WTC11 (cell line): ENCODE measurements around the gene PPP3R1. TPM values are rescaled to one million over a fixed set of nuclear protein-coding genes. Genes with fewer than 3 reads are reported as not detected.

Experiments
- ATAC-seq: fragments of 200-7000 bp; cut with Tn5 transposase; 2 replicates; pipeline ENCODE4 v1.10.0; 2021; ENCODE audit warnings: mild to moderate bottlenecking, moderate library complexity
- CTCF ChIA-PET: fragments of 300-600 bp; sonication (Branson Sonifier 250); formaldehyde crosslinking; loops from one replicate; lab custom pipeline; 2021; ENCODE audit warnings: antibody characterized with exemption; lab: Charles Lee
- POLR2A ChIA-PET: fragments of 350-600 bp; sonication (Branson Sonifier 250); formaldehyde crosslinking; loops from one replicate; lab custom pipeline; 2021; ENCODE audit warnings: antibody characterized with exemption; lab: Charles Lee
- DNase-seq: peaks from one replicate; pipeline ENCODE4 v3.0.0; 2021; ENCODE audit warnings: low spot score
- H3K27ac Mint-ChIP-seq: 2 replicates; pipeline ENCODE4 v1.8.0; 2021; ENCODE audit warnings: mixed read lengths
- H3K27me3 Mint-ChIP-seq: 2 replicates; pipeline ENCODE4 v1.8.0; 2021; ENCODE audit warnings: low read depth, mild to moderate bottlenecking, moderate library complexity, mixed read lengths
- H3K36me3 Mint-ChIP-seq: 2 replicates; pipeline ENCODE4 v1.8.0; 2021; ENCODE audit warnings: mixed read lengths
- H3K4me1 Mint-ChIP-seq: 2 replicates; pipeline ENCODE4 v1.8.0; 2022; ENCODE audit warnings: mixed read lengths
- H3K4me3 Mint-ChIP-seq: 2 replicates; pipeline ENCODE4 v1.8.0; 2021; ENCODE audit warnings: mild to moderate bottlenecking, moderate library complexity, mixed read lengths
- H3K9me3 Mint-ChIP-seq: 2 replicates; pipeline ENCODE4 v1.8.0; 2021; ENCODE audit warnings: mixed read lengths
- ATF2 ChIP-seq: sonication (generic); formaldehyde crosslinking; IDR thresholded peaks from 2 replicates; pipeline ENCODE4 v1.8.1; 2022; ENCODE audit warnings: low read depth, missing genetic modification reagents, borderline replicate concordance
- CTCF ChIP-seq: fragments of 200-600 bp; IDR thresholded peaks from 2 replicates; pipeline ENCODE4 v1.8.0; 2022; ENCODE audit warnings: antibody characterized with exemption
- ETV6 ChIP-seq: sonication (generic); formaldehyde crosslinking; IDR thresholded peaks from 2 replicates; pipeline ENCODE4 v1.8.1; 2022; ENCODE audit warnings: mild to moderate bottlenecking, missing genetic modification reagents
- FOXK1 ChIP-seq: sonication (generic); formaldehyde crosslinking; IDR thresholded peaks from 2 replicates; pipeline ENCODE4 v1.8.0; 2022; ENCODE audit warnings: mild to moderate bottlenecking, moderate library complexity, missing genetic modification reagents
- HMGA2 ChIP-seq: fragments of 250-450 bp; sonication (Bioruptor Pico); IDR thresholded peaks from 2 replicates; pipeline ENCODE4 v1.4.0; 2021; ENCODE audit warnings: mild to moderate bottlenecking, moderate library complexity
- HMGXB4 ChIP-seq: sonication (generic); formaldehyde crosslinking; IDR thresholded peaks from 2 replicates; pipeline ENCODE4 v1.8.1; 2023; ENCODE audit warnings: mild to moderate bottlenecking, moderate library complexity, missing genetic modification reagents
- IRF2 ChIP-seq: sonication (generic); formaldehyde crosslinking; IDR thresholded peaks from 2 replicates; pipeline ENCODE4 v1.8.0; 2022; ENCODE audit warnings: low read depth, missing genetic modification reagents, borderline replicate concordance
- JUN ChIP-seq: sonication (generic); formaldehyde crosslinking; IDR thresholded peaks from 2 replicates; pipeline ENCODE4 v1.8.0; 2023; ENCODE audit warnings: mild to moderate bottlenecking, missing genetic modification reagents
- MLX ChIP-seq: sonication (generic); formaldehyde crosslinking; IDR thresholded peaks from 2 replicates; pipeline ENCODE4 v1.8.1; 2023; ENCODE audit warnings: mild to moderate bottlenecking, missing genetic modification reagents, moderate library complexity
- NFE2L1 ChIP-seq: sonication (generic); formaldehyde crosslinking; IDR thresholded peaks from 2 replicates; pipeline ENCODE4 v1.8.1; 2023; ENCODE audit warnings: missing genetic modification reagents
- NR1H2 ChIP-seq: sonication (generic); formaldehyde crosslinking; IDR thresholded peaks from 2 replicates; pipeline ENCODE4 v1.9.0; 2021; ENCODE audit warnings: mild to moderate bottlenecking, moderate library complexity, missing genetic modification reagents
- NR2C2 ChIP-seq: sonication (generic); formaldehyde crosslinking; IDR thresholded peaks from 2 replicates; pipeline ENCODE4 v1.8.0; 2022; ENCODE audit warnings: mild to moderate bottlenecking, missing genetic modification reagents
- OVOL2 ChIP-seq: fragments of 250-450 bp; sonication (Bioruptor Pico); IDR thresholded peaks from 2 replicates; pipeline ENCODE4 v1.9.0; 2021; ENCODE audit warnings: mild to moderate bottlenecking, borderline replicate concordance
- RELA ChIP-seq: sonication (generic); formaldehyde crosslinking; IDR thresholded peaks from 2 replicates; pipeline ENCODE4 v1.8.1; 2022; ENCODE audit warnings: missing genetic modification reagents, mild to moderate bottlenecking, borderline replicate concordance
- SMAD4 ChIP-seq: sonication (generic); formaldehyde crosslinking; IDR thresholded peaks from 2 replicates; pipeline ENCODE4 v1.8.0; 2022; ENCODE audit warnings: mild to moderate bottlenecking, missing genetic modification reagents
- TCF7 ChIP-seq: sonication (generic); formaldehyde crosslinking; IDR thresholded peaks from 2 replicates; pipeline ENCODE4 v1.8.0; 2022; ENCODE audit warnings: mild to moderate bottlenecking, low read depth, missing genetic modification reagents, moderate library complexity
- TEAD4 ChIP-seq: sonication (generic); formaldehyde crosslinking; IDR thresholded peaks from 2 replicates; pipeline ENCODE4 v1.8.0; 2022; ENCODE audit warnings: mild to moderate bottlenecking, missing genetic modification reagents
- TP53 ChIP-seq: sonication (generic); formaldehyde crosslinking; IDR thresholded peaks from 2 replicates; pipeline ENCODE4 v1.8.1; 2023; ENCODE audit warnings: mild to moderate bottlenecking, missing genetic modification reagents
- USF1 ChIP-seq: sonication (generic); formaldehyde crosslinking; IDR thresholded peaks from 2 replicates; pipeline ENCODE4 v1.8.0; 2022; ENCODE audit warnings: mild to moderate bottlenecking, missing genetic modification reagents
- ZNF232 ChIP-seq: sonication (generic); formaldehyde crosslinking; IDR thresholded peaks from 2 replicates; pipeline ENCODE4 v1.8.0; 2022; ENCODE audit warnings: mild to moderate bottlenecking, missing genetic modification reagents
- total RNA-seq: library from RNA; stranded (reverse); gene quantifications from 3 replicates; pipeline ENCODE4 v1.2.3, GENCODE V29; 2021

Gene PPP3R1
- total RNA-seq, 1 experiment from 2014 or later = 61.4 TPM

- H3K27ac Mint-ChIP-seq = no peak overlapping the region
- ChIA-PET CTCF (no interaction called here), POLR2A (no interaction called here)
- H3K9me3 Mint-ChIP-seq = no peaks in the 10 kb centered on the region
- peaks cover 10% of the 10 kb centered on the region for H3K4me1 Mint-ChIP-seq
- ATAC-seq (no peak), DNase-seq (no peak)
- H3K27me3 Mint-ChIP-seq = no peaks in the 10 kb centered on the region
- no peak overlapping the region for H3K4me3 Mint-ChIP-seq
- no peak for TF ChIP-seq ATF2 (CRISPR knock-in tag)
- no peak for TF ChIP-seq SMAD4 (CRISPR knock-in tag)
- TF ChIP-seq NFE2L1 (CRISPR knock-in tag) = no peak
- peaks cover 10% of the 10 kb centered on the region for H3K36me3 Mint-ChIP-seq
Observed at GRCh38 chr2:68188831-68189230, 63.5 kb downstream of the PPP3R1 start.

DNA sequence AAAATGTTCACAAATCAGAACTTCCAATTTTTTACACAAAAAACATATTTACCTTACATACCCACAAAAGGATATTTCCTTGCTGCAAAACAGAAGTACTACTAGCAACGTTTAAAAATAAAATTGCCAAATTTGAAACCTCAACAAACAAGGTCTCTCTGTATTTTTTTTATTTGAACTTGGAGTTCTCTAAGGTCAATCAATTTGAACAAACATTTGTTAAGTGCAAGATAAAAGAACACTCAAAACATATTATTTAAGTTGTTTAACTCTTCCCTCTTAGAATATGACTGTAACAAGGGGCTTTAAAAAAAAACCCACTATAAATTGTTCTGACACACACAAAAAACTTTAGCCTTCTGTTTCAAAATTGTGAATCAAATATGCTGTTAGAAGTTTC, 65.0 kb downstream of the PPP3R1 start:
- POLR2A ChIA-PET = no interaction called here

DNA sequence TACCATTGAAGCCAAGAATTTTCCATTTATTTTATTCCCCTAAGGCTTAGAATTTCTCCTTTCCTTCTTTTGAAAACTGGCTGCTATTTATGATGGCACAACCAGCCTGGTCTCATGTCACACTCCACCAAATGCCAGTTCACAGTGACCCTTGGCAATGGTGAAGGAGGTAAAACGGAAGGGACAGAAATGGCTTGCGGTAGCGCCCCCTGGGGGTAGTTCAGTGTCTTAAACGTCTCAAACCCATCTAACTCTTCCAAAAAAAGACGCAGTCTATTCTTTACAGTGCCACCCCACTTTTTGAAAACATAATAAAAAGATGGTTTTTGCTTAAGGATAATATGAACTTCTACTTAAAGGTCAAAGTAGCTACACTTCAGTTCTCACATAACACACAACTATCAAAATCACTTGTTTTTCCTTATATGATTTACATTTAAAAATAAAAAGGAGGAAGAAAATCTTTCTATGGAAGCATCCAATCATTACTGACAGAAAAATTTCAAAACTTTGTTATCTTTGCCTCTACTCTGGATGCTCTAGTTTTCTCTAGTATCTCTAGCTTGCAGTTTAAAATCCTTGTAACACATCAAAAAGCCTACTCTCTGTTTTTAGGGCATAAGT, 66.7 kb downstream of the PPP3R1 start:
- no peak for TF ChIP-seq HMGXB4
- peak; percentile 83 for TF ChIP-seq CTCF
- 0 out of 2 replicates have a peak, but pooled peaks have one; percentile 0 for TF ChIP-seq HMGA2 (CRISPR knock-in tag)
- CTCF ChIA-PET = interaction anchor here (0.6 to 1.7 kb wide), 4 partner anchors 10 to 119 kb away, joined by 3 to 5 read pairs (median 4); no protein-coding TSS in a partner anchor
- Mint-ChIP-seq H3K27me3 (no peaks in the 10 kb centered on the region), H3K4me3 (no peak overlapping the region), H3K27ac (no peak overlapping the region), H3K4me1 (peaks cover 5% of the 10 kb centered on the region), H3K36me3 (peaks cover 24% of the 10 kb centered on the region), H3K9me3 (no peaks in the 10 kb centered on the region)
- DNase-seq = peak; percentile 74
- POLR2A ChIA-PET = no interaction called here
- ATAC-seq = peak; percentile 83

More for the DNA sequence above, 65.0 kb downstream of the PPP3R1 start:
- Mint-ChIP-seq H3K4me1 (peaks cover 10% of the 10 kb centered on the region), H3K27ac (no peak overlapping the region), H3K4me3 (no peak overlapping the region), H3K9me3 (no peaks in the 10 kb centered on the region), H3K27me3 (no peaks in the 10 kb centered on the region), H3K36me3 (peaks cover 18% of the 10 kb centered on the region)
- no peak for TF ChIP-seq USF1 (CRISPR knock-in tag)
- TF ChIP-seq ZNF232 (CRISPR knock-in tag) = no peak
- no peak for TF ChIP-seq ATF2 (CRISPR knock-in tag)
- TF ChIP-seq NR1H2 (CRISPR knock-in tag) = no peak
- no peak for TF ChIP-seq NFE2L1 (CRISPR knock-in tag)
- no peak for TF ChIP-seq OVOL2 (CRISPR knock-in tag)
- TF ChIP-seq NR2C2 (CRISPR knock-in tag) = no peak
- no peak for TF ChIP-seq TEAD4 (CRISPR knock-in tag)
- no peak for TF ChIP-seq TCF7 (CRISPR knock-in tag)
- TF ChIP-seq MLX = no peak
- TF ChIP-seq JUN (CRISPR knock-in tag) = no peak
- TF ChIP-seq RELA (CRISPR knock-in tag) = no peak
- TF ChIP-seq ETV6 (CRISPR knock-in tag) = no peak
- no peak for TF ChIP-seq IRF2 (CRISPR knock-in tag)
- no peak for TF ChIP-seq FOXK1
- no peak for TF ChIP-seq TP53 (CRISPR knock-in tag)
- TF ChIP-seq SMAD4 (CRISPR knock-in tag) = no peak
- CTCF ChIA-PET = interaction anchor here (1.7 kb wide), 1 partner anchor 65 kb away, joined by 5 read pairs; no protein-coding TSS in a partner anchor
- DNase-seq (no peak), ATAC-seq (no peak)
